Neural progenitor cell (in vitro differentiated cells): ENCODE results near the gene PEX26. TPM values are rescaled to one million over a fixed set of nuclear protein-coding genes. Genes with fewer than 3 reads are reported as not detected.

Experiments used
- DNase-seq: peaks from one replicate; pipeline ENCODE4 v3.0.0-alpha.2; 2016; ENCODE audit warnings: low spot score
- H2AFZ ChIP-seq: fragments of 200-600 bp; sonication (generic); replicated peaks from 2 replicates; pipeline ENCODE4 v1.6.1; 2016; ENCODE audit warnings: antibody characterized with exemption
- H3F3A ChIP-seq: fragments of 200-600 bp; sonication (generic); 2 replicates; pipeline ENCODE4 v1.6.1; 2016; ENCODE audit warnings: antibody characterized with exemption, low read depth
- H3K27ac ChIP-seq: fragments of 200-600 bp; sonication (generic); 2 replicates; pipeline ENCODE4 v1.5.1; 2016; ENCODE audit warnings: mild to moderate bottlenecking
- H3K27me3 ChIP-seq: fragments of 200-600 bp; sonication (generic); 2 replicates; pipeline ENCODE4 v1.6.1; 2016; ENCODE audit warnings: mild to moderate bottlenecking, moderate library complexity
- H3K36me3 ChIP-seq: fragments of 200-600 bp; sonication (generic); 2 replicates; pipeline ENCODE4 v1.5.1; 2016
- H3K4me1 ChIP-seq: fragments of 200-600 bp; sonication (generic); 2 replicates; pipeline ENCODE4 v1.6.1; 2016; ENCODE audit warnings: mixed run types
- H3K4me2 ChIP-seq: fragments of 200-600 bp; sonication (generic); 2 replicates; pipeline ENCODE4 v1.6.1; 2016
- H3K4me3 ChIP-seq: fragments of 200-600 bp; sonication (generic); 2 replicates; pipeline ENCODE4 v1.5.1; 2016
- H3K79me2 ChIP-seq: fragments of 200-600 bp; sonication (generic); 2 replicates; pipeline ENCODE4 v1.6.1; 2016; ENCODE audit warnings: low read depth
- H3K9ac ChIP-seq: fragments of 200-600 bp; sonication (generic); 2 replicates; pipeline ENCODE4 v1.6.1; 2016
- H3K9me3 ChIP-seq: fragments of 200-600 bp; sonication (generic); 2 replicates; pipeline ENCODE4 v1.5.1; 2016; ENCODE audit warnings: low read depth
- H4K20me1 ChIP-seq: fragments of 200-600 bp; sonication (generic); 2 replicates; pipeline ENCODE4 v1.6.1; 2016; ENCODE audit warnings: low read depth
- H3K27ac Mint-ChIP-seq: 3 replicates; pipeline ENCODE4 v1.8.0; 2021; ENCODE audit warnings: mixed read lengths
- H3K27me3 Mint-ChIP-seq: 2 replicates; pipeline ENCODE4 v1.8.0; 2022; ENCODE audit warnings: low read depth, mild to moderate bottlenecking, inconsistent platforms, moderate library complexity, mixed read lengths; ENCODE audit not compliant: insufficient read depth
- H3K36me3 Mint-ChIP-seq: 3 replicates; pipeline ENCODE4 v1.8.0; 2021; ENCODE audit warnings: mixed read lengths
- H3K4me1 Mint-ChIP-seq: 3 replicates; pipeline ENCODE4 v1.8.0; 2021; ENCODE audit warnings: mixed read lengths
- H3K4me3 Mint-ChIP-seq: 3 replicates; pipeline ENCODE4 v1.8.0; 2021; ENCODE audit warnings: mild to moderate bottlenecking, moderate library complexity, mixed read lengths
- H3K9me3 Mint-ChIP-seq: 3 replicates; pipeline ENCODE4 v1.8.0; 2020; ENCODE audit warnings: mixed read lengths
- EZH2 ChIP-seq: fragments of 200-600 bp; sonication (generic); IDR thresholded peaks from 2 replicates; pipeline ENCODE4 v1.6.1; 2017; ENCODE audit warnings: antibody characterized with exemption, mild to moderate bottlenecking, moderate library complexity
- EZH2phosphoT487 ChIP-seq: fragments of 200-600 bp; sonication (generic); IDR thresholded peaks from 2 replicates; pipeline ENCODE4 v1.6.1; 2017; ENCODE audit warnings: antibody characterized with exemption
- total RNA-seq: library from RNA; depleted of rRNA; stranded (reverse); fragments of >200 nt; gene quantifications from 2 replicates; pipeline ENCODE4 v1.2.3, GENCODE V29; 2015; ENCODE audit warnings: low replicate concordance
- TF ChIP-seq, protein P1 (sequence below): fragments of 200-600 bp; sonication (generic); IDR thresholded peaks from 2 replicates; pipeline ENCODE4 v1.5.1; 2017; ENCODE audit warnings: antibody characterized with exemption, mild to moderate bottlenecking

PEX26 gene
- total RNA-seq, 1 donor from 2014 or later: 22.9 TPM

DNA sequence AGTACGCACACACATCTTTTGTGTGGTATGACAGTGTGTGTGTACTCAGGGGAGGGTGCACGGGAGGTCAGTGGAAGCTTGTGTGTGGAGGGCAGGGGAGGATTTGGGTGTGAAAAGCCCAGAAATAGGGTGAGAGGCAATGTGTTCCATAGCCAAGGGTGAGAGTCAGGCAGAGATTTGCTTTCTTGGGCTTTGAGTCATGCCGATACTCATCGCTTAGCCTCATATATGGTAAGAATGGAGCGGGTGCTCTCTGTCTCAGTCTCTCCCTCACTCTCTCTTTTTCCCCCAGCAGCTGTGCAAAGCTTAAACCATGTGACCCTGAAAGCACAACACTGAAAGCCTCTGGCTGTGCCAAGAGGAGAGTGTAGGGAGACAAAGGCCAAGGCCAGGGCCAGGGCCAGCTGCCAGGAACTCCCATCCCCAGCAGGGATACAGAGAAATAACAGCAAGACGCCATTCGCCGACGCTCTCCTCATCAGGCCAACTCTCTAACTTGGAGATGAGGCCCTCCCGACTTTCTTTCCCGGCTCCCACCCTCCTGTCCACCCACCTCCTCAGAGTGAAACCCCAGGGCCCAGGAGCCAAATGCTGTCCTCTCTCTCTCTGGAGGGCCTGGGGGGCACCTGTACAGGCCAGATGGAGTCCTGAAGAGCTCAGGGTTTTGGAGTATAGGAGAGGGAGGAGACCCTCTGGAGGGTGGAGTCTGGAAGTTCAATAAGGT lies 33.1 kb upstream of the PEX26 start:
- no peaks in the 10 kb centered on the region for H3K27me3 ChIP-seq
- no peak overlapping the region for H3K4me3 ChIP-seq
- no peaks in the 10 kb centered on the region for H3K79me2 ChIP-seq
- TF ChIP-seq EZH2 (no peak), EZH2phosphoT487 (no peak)
- TF ChIP-seq, protein P1, sequence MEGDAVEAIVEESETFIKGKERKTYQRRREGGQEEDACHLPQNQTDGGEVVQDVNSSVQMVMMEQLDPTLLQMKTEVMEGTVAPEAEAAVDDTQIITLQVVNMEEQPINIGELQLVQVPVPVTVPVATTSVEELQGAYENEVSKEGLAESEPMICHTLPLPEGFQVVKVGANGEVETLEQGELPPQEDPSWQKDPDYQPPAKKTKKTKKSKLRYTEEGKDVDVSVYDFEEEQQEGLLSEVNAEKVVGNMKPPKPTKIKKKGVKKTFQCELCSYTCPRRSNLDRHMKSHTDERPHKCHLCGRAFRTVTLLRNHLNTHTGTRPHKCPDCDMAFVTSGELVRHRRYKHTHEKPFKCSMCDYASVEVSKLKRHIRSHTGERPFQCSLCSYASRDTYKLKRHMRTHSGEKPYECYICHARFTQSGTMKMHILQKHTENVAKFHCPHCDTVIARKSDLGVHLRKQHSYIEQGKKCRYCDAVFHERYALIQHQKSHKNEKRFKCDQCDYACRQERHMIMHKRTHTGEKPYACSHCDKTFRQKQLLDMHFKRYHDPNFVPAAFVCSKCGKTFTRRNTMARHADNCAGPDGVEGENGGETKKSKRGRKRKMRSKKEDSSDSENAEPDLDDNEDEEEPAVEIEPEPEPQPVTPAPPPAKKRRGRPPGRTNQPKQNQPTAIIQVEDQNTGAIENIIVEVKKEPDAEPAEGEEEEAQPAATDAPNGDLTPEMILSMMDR: no peak
- no peaks in the 10 kb centered on the region for H3K36me3 ChIP-seq
- DNase-seq: no peak
- H3F3A ChIP-seq: no peaks in the 10 kb centered on the region
- H2AFZ ChIP-seq: no peak overlapping the region
- no peak overlapping the region for H3K27ac ChIP-seq
- Mint-ChIP-seq H3K4me1 (no peaks in the 10 kb centered on the region), H3K4me3 (no peak overlapping the region), H3K27me3 (no peaks in the 10 kb centered on the region), H3K27ac (no peak overlapping the region), H3K36me3 (no peaks in the 10 kb centered on the region), H3K9me3 (no peaks in the 10 kb centered on the region)
- no peaks in the 10 kb centered on the region for H3K9me3 ChIP-seq
- H3K4me1 ChIP-seq: no peaks in the 10 kb centered on the region
- no peak overlapping the region for H3K9ac ChIP-seq
- H3K4me2 ChIP-seq: no peak overlapping the region
- no peaks in the 10 kb centered on the region for H4K20me1 ChIP-seq

DNA sequence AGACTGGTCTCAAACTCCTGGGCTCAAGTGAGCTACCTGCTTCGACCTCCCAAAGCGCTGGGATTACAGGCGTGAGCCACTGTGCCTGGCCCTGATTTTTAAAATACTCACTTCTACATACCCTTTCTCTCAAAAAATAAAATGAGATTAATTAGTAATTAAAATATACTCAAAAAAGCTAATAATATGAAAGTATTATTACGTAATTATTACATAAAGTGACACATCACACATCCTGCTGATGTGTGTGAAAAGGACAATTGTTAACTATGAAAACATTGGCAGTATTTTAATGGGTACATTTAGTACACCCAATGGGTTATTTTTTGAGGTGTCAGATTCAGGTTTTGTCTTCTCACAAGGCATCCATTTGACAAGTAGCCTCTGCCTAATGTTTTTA lies 32.0 kb upstream of the PEX26 start:
- no peak for DNase-seq
- no peak overlapping the region for H3K4me3 ChIP-seq
- no peak overlapping the region for H3K4me2 ChIP-seq
- H4K20me1 ChIP-seq: no peaks in the 10 kb centered on the region
- no peak for TF ChIP-seq EZH2
- TF ChIP-seq, protein P1: no peak
- TF ChIP-seq EZH2phosphoT487: no peak
- no peaks in the 10 kb centered on the region for H3K36me3 Mint-ChIP-seq
- H3K9me3 Mint-ChIP-seq: no peaks in the 10 kb centered on the region
- H3K36me3 ChIP-seq: no peaks in the 10 kb centered on the region
- no peak overlapping the region for H3K4me3 Mint-ChIP-seq
- no peak overlapping the region for H3K9ac ChIP-seq
- H3K4me1 ChIP-seq: no peaks in the 10 kb centered on the region
- H3K4me1 Mint-ChIP-seq: no peaks in the 10 kb centered on the region
- no peaks in the 10 kb centered on the region for H3K9me3 ChIP-seq
- no peaks in the 10 kb centered on the region for H3K27me3 ChIP-seq
- H2AFZ ChIP-seq: no peak overlapping the region
- no peaks in the 10 kb centered on the region for H3K79me2 ChIP-seq
- H3K27ac ChIP-seq: no peak overlapping the region
- no peaks in the 10 kb centered on the region for H3F3A ChIP-seq
- no peak overlapping the region for H3K27ac Mint-ChIP-seq
- peaks cover 2% of the 10 kb centered on the region for H3K27me3 Mint-ChIP-seq

DNA sequence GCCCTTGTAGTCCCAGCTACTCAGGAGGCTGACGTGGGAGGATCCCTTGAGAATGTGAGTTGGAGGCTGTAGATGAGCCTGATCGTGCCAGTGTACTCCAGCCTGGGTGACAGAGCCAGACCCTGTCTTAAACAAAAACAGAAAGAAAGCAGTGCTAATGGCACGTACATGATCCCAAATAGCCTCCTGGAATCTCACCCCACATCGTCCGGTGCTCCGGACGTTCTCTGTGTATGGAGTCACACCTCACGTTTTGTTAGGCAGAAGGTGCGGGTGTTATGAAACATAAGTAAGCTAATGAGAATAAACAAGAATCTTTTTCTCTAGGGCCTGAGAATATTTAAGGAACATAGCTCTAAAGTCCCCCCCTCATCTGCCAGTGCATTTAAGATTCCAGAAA lies 29.7 kb upstream of the PEX26 start:
- Mint-ChIP-seq H3K4me1 (no peaks in the 10 kb centered on the region), H3K36me3 (no peaks in the 10 kb centered on the region), H3K27ac (no peak overlapping the region), H3K4me3 (no peak overlapping the region), H3K9me3 (no peaks in the 10 kb centered on the region), H3K27me3 (peaks cover 3% of the 10 kb centered on the region)
- Histone ChIP-seq H3K4me2 (no peak overlapping the region), H3K79me2 (no peaks in the 10 kb centered on the region), H3K27ac (no peak overlapping the region), H4K20me1 (no peaks in the 10 kb centered on the region), H3K36me3 (no peaks in the 10 kb centered on the region), H3F3A (no peaks in the 10 kb centered on the region), H3K9me3 (no peaks in the 10 kb centered on the region), H3K4me1 (no peaks in the 10 kb centered on the region), H3K27me3 (no peaks in the 10 kb centered on the region), H3K9ac (no peak overlapping the region), H3K4me3 (no peak overlapping the region), H2AFZ (no peak overlapping the region)
- no peak for DNase-seq
- TF ChIP-seq, protein P1: no peak
- no peak for TF ChIP-seq EZH2
- TF ChIP-seq EZH2phosphoT487: no peak
